ENCODE data around the gene ZNF22. TPM values are rescaled to one million over a fixed set of nuclear protein-coding genes. Genes with fewer than 3 reads are reported as not detected.
A peak's percentile ranks its signal among the peaks of the same experiment; 100 is the strongest.

ZNF22 gene
- total RNA-seq, 2 experiments from 2014 or later, result 42.8 TPM

DNA sequence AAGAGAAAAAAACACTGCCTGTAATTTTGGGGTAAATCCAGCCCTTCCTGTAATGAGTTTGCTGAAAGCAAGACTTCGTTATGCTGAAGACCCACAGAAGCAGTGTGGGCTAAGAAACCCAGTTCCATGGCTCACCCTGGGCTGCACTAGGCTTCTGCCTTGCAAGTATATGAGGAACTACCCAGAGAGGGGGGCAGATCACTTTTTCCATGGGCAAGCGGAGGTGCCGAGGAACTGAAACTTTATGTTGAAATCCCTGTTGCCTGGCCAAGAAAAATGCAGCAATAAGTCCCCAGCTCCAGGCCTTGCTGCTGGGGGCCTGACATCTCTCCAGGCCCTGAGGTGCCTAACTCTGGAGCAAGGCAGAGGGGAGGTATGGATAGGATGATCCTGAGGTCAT lies 32.6 kb upstream of the ZNF22 start:
- peak overlapping the region; percentile 66 for H3K4me3 Mint-ChIP-seq
- no peaks in the 10 kb centered on the region for H3K27me3 Mint-ChIP-seq
- peak; percentile 4 for ATAC-seq (ENCODE audit: low read depth)
- no peaks in the 10 kb centered on the region for H3K9me3 Mint-ChIP-seq
- H3K4me1 Mint-ChIP-seq, result peaks cover 36% of the 10 kb centered on the region
- DNase-seq, result no peak
- H3K36me3 Mint-ChIP-seq, result peaks cover 2% of the 10 kb centered on the region
- POLR2A ChIA-PET, result interaction anchor here (1.0 to 2.6 kb wide), 9 partner anchors 9 to 1319 kb away, joined by 3 to 16 read pairs (median 4); partner anchors contain the start of genes DEPP1, RASSF4, ZNF22 and ZNF32
- H3K27ac Mint-ChIP-seq, result peak overlapping the region; percentile 85

DNA sequence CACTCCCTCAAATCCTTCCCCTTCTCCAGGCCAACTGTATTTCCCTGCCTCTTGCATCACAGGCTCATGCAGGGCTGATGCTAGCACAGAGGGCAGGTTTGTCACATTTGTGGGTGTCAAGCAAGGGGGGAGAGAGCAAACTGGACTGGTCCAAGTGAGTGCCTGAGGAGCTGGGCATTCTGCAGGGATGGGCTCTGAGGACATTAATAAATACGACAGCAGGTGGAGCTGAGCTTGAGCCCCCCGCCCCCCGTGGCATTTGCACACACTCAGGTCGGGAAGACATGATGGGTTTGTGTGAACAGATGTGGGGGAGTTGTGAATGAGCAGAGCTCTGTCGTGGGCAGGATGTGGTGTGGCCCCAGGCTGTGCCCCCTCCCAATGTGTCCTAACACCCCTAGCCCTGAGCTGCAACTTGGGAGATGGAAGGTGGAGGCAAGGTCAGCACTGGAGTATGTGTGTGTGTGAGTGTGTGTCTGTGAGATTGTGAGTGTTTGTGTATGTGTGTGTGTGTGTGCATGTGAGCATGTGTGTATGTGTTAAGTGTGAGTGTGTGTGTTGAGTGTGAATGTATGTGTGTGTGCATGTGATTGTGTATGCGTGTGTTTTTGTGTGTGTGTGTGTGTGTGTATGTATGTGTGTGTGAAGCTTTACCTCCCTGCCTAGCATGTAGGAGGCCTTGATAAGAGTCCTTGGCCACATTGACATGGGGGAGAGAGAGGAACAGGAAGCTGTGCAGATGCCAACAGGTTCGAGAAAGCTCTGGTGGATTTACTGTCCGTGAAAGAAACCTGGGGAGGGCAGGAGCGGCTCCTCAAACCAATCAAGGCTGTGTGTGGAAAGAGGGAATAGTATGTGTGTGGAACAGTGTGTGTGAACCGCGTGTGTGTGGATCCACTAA lies 32.0 kb upstream of the ZNF22 start:
- Mint-ChIP-seq H3K27me3 (no peaks in the 10 kb centered on the region), H3K4me3 (peak overlapping the region; percentile 66), H3K4me1 (peaks cover 38% of the 10 kb centered on the region), H3K9me3 (no peaks in the 10 kb centered on the region), H3K36me3 (peaks cover 2% of the 10 kb centered on the region), H3K27ac (peak overlapping the region; percentile 85)
- POLR2A ChIA-PET, result interaction anchor here (1.0 to 2.6 kb wide), 10 partner anchors 10 to 1320 kb away, joined by 3 to 16 read pairs (median 4); partner anchors contain the start of genes DEPP1, RASSF4, ZNF22 and ZNF32
- DNase-seq (peak; percentile 65), ATAC-seq (ENCODE audit: low read depth) (peak; percentile 82)

- H3K27ac Mint-ChIP-seq, result no peak overlapping the region
- H3K9me3 Mint-ChIP-seq, result no peaks in the 10 kb centered on the region
- no peaks in the 10 kb centered on the region for H3K27me3 Mint-ChIP-seq
- DNase-seq (no peak), ATAC-seq (ENCODE audit: low read depth) (no peak)
- peaks cover 2% of the 10 kb centered on the region for H3K36me3 Mint-ChIP-seq
- POLR2A ChIA-PET, result interaction anchor here (1.3 to 1.7 kb wide), 2 partner anchors 9 to 23 kb away, joined by 4 to 6 read pairs; partner anchors contain the start of gene DEPP1
- no peak overlapping the region for H3K4me3 Mint-ChIP-seq
- H3K4me1 Mint-ChIP-seq, result peaks cover 35% of the 10 kb centered on the region
Measured at GRCh38 chr10:44969854-44970253, 30.9 kb upstream of the ZNF22 start.

GRCh38 chr10:44970812-44971395 lies 29.8 kb upstream of the ZNF22 start:
- Mint-ChIP-seq H3K4me1 (peaks cover 28% of the 10 kb centered on the region), H3K36me3 (peaks cover 2% of the 10 kb centered on the region), H3K27me3 (no peaks in the 10 kb centered on the region), H3K4me3 (no peak overlapping the region), H3K9me3 (no peaks in the 10 kb centered on the region), H3K27ac (no peak overlapping the region)
- no peak for ATAC-seq (ENCODE audit: low read depth)
- DNase-seq, result no peak
- POLR2A ChIA-PET, result no interaction called here

DNA sequence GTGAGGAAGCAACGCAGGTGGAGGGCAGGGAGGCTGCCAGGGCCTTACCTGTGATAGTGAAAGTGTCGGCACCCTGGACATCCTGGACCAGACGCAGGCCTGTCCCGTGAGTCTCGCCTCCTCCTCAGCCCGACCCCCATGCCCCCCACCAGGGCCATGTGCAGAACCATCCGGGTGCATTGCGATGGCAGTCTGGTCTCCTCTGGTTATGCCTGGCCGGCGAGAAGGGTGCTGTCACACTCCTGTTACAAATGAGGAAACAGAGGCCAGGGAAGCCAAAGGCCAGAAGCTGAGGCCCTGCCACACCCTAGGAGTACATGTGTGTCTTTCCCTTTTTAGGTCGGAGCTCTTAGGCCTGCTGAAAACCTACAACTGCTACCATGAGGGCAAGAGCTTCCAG lies 29.3 kb upstream of the ZNF22 start:
- peaks cover 23% of the 10 kb centered on the region for H3K4me1 Mint-ChIP-seq
- peaks cover 2% of the 10 kb centered on the region for H3K36me3 Mint-ChIP-seq
- DNase-seq, result no peak
- no peaks in the 10 kb centered on the region for H3K27me3 Mint-ChIP-seq
- no peak overlapping the region for H3K27ac Mint-ChIP-seq
- ATAC-seq (ENCODE audit: low read depth), result no peak
- POLR2A ChIA-PET, result no interaction called here
- no peak overlapping the region for H3K4me3 Mint-ChIP-seq
- H3K9me3 Mint-ChIP-seq, result no peaks in the 10 kb centered on the region

GRCh38 chr10:44971935-44972757 lies 28.6 kb upstream of the ZNF22 start:
- POLR2A ChIA-PET, result interaction anchor here (1.1 to 1.4 kb wide), 2 partner anchors 22 to 39 kb away, joined by 3 to 5 read pairs; no protein-coding TSS in a partner anchor
- Mint-ChIP-seq H3K36me3 (peaks cover 2% of the 10 kb centered on the region), H3K27me3 (no peaks in the 10 kb centered on the region), H3K9me3 (no peaks in the 10 kb centered on the region), H3K4me1 (peaks cover 22% of the 10 kb centered on the region), H3K27ac (no peak overlapping the region), H3K4me3 (no peak overlapping the region)
- ATAC-seq (ENCODE audit: low read depth), result no peak
- no peak for DNase-seq

GRCh38 chr10:44972874-44973306 lies 27.8 kb upstream of the ZNF22 start:
- POLR2A ChIA-PET, result interaction anchor here (1.1 to 1.4 kb wide), 2 partner anchors 22 to 40 kb away, joined by 3 to 5 read pairs; no protein-coding TSS in a partner anchor
- no peak for ATAC-seq (ENCODE audit: low read depth)
- Mint-ChIP-seq H3K36me3 (peaks cover 2% of the 10 kb centered on the region), H3K9me3 (no peaks in the 10 kb centered on the region), H3K4me3 (no peak overlapping the region), H3K27me3 (no peaks in the 10 kb centered on the region), H3K4me1 (peaks cover 16% of the 10 kb centered on the region), H3K27ac (no peak overlapping the region)
- DNase-seq, result no peak

DNA sequence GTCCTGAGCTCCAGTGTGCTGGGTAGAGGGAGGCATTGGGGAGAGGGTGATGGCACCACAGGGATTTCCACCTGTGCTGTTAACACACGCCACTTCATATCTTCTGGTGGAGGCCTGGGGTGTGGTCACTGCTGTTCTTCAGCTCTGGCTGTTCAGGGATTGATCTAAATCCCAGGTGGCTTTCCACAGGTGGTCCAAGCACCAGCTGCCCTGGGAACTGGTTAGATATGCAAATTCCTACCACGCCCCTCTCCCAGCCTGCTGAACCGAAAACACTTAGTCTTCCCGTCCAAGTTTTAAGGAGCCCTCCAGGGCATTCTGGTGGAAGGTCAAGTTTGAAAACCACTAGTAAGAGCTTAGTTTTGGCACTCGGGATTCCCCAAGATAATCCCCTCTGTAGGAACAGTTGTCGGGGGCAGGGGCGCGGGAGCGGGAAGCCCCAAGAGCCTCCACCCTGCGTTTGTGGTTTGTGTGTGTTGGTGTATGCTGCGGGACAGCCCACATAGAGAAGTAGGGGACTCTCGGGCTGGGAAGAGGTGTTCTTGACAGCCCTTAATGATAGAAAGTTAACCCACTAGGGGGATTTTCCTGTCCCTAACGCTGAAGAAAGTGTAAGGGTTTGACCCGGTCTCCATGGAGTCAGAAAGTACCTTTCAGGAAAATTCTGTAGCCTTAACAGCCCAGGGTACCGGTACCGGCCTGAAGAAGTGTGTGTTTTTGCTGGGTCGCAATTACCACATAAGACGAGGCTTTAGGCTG lies 27.2 kb upstream of the ZNF22 start:
- Mint-ChIP-seq H3K4me1 (peaks cover 9% of the 10 kb centered on the region), H3K9me3 (no peaks in the 10 kb centered on the region), H3K27me3 (no peaks in the 10 kb centered on the region), H3K36me3 (peaks cover 2% of the 10 kb centered on the region), H3K4me3 (no peak overlapping the region), H3K27ac (no peak overlapping the region)
- POLR2A ChIA-PET, result interaction anchor here (1.1 to 3.5 kb wide), 3 partner anchors 23 to 41 kb away, joined by 3 to 9 read pairs (median 5); no protein-coding TSS in a partner anchor
- DNase-seq (no peak), ATAC-seq (ENCODE audit: low read depth) (no peak)

GRCh38 chr10:44974082-44974627 lies 26.6 kb upstream of the ZNF22 start:
- Mint-ChIP-seq H3K4me1 (peaks cover 3% of the 10 kb centered on the region), H3K27ac (peak overlapping the region; percentile 86), H3K9me3 (no peaks in the 10 kb centered on the region), H3K4me3 (peak overlapping the region; percentile 68), H3K27me3 (no peaks in the 10 kb centered on the region), H3K36me3 (no peaks in the 10 kb centered on the region)
- POLR2A ChIA-PET, result interaction anchor here (3.5 kb wide), 1 partner anchor 41 kb away, joined by 9 read pairs; no protein-coding TSS in a partner anchor
- DNase-seq (no peak), ATAC-seq (ENCODE audit: low read depth) (no peak)

DNA sequence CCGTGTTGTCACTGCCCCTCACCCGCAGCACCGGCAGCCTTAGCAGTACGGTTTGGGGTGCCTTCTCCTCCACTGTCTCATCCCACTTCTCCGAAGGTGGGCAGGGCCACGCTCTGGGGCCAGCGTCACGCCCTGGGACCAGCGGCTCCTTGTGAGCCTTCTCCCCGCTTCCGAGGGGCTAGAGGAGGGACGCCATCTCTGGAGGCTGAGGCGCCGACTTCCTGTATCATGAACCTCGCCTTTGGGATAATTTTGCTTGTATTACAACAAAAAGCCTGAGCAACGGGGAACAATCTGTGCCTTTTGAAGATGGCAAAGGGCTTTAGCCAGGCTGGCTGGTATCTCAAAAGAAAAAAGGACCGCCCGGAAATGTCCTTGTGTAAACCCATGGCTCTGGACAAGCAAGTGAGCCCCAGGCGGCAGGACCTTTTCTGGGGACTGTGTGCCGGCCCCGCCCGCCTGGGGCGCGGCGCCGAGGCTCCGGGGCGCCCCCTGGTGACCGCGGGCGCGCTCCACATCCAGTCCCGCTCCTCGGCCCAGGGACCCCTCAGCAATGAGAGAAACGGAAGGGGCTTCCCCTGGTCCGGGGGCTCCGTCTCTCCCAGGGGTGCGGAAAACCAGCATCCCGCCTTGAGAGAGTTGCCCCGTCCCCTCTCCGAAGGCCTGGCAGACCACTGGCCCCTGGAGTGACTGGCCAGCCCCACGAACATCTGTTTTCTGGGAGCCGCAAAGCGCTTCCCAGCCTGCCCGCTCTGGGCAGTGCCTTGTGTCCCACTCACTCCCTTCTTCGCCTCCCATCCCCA lies 25.9 kb upstream of the ZNF22 start:
- H3K36me3 Mint-ChIP-seq, result no peaks in the 10 kb centered on the region
- ATAC-seq (ENCODE audit: low read depth), result peak; percentile 92
- no peaks in the 10 kb centered on the region for H3K9me3 Mint-ChIP-seq

More for the DNA sequence above, 25.9 kb upstream of the ZNF22 start:
- Mint-ChIP-seq H3K4me1 (peaks cover 2% of the 10 kb centered on the region), H3K27me3 (no peaks in the 10 kb centered on the region), H3K27ac (peak overlapping the region; percentile 86), H3K4me3 (peak overlapping the region; percentile 68)
- DNase-seq, result peak; percentile 90
- POLR2A ChIA-PET, result interaction anchor here (3.5 kb wide), 1 partner anchor 42 kb away, joined by 9 read pairs; no protein-coding TSS in a partner anchor

All from activated naive CD8-positive, alpha-beta T cell treated with anti-CD3 and anti-CD28 coated beads, Interleukin-2, amount 10 ng/mL, durations not matched to agents 7 days and 5 days (primary cell).